H1 (cell line): Measurements from ENCODE around the gene CAMKK1. TPM values are rescaled to one million over a fixed set of nuclear protein-coding genes. Genes with fewer than 3 reads are reported as not detected.

Experiments
- CTCF ChIA-PET: fragments of 300-600 bp; sonication (Branson Sonifier 250); formaldehyde crosslinking; loops from one replicate; lab custom pipeline; 2021; ENCODE audit not compliant: partially characterized antibody; lab: Charles Lee
- POLR2A ChIA-PET: fragments of 300-600 bp; sonication (Branson Sonifier 250); formaldehyde crosslinking; loops from one replicate; lab custom pipeline; 2021; ENCODE audit warnings: inconsistent platforms; ENCODE audit not compliant: partially characterized antibody; lab: Charles Lee
- DNase-seq, 2 experiments: peaks; one replicate each; pipeline versions ENCODE4 v3.0.0 to v3.0.0-alpha.2; 2010 to 2022; ENCODE audit warnings: low spot score in 2 of 2, low read depth in 1 of 2, mixed read lengths in 1 of 2
- FAIRE-seq: peaks from 2 replicates; lab custom pipeline; 2011; peaks lifted over from hg19 to GRCh38; lab: Jason Lieb, UNC
- H2AFZ ChIP-seq: 2 replicates; pipeline ENCODE4 v1.8.1; 2012; ENCODE audit warnings: low read length, inconsistent platforms
- H2AK5ac ChIP-seq: 2 replicates; pipeline ENCODE4 v1.6.1; 2013; ENCODE audit warnings: low read depth, low read length
- H2BK120ac ChIP-seq: replicated peaks from 2 replicates; pipeline ENCODE3; 2013; ENCODE audit warnings: low read depth, low read length, inconsistent platforms
- H2BK12ac ChIP-seq: 2 replicates; pipeline ENCODE4 v1.6.1; 2013; ENCODE audit warnings: low read depth, low read length
- H2BK15ac ChIP-seq: 2 replicates; pipeline ENCODE4 v1.6.1; 2013; ENCODE audit warnings: low read length
- H2BK20ac ChIP-seq: 2 replicates; pipeline ENCODE4 v1.6.1; 2013; ENCODE audit warnings: low read length
- H2BK5ac ChIP-seq: 2 replicates; pipeline ENCODE4 v1.6.1; 2013; ENCODE audit warnings: low read depth, low read length
- H3K14ac ChIP-seq: 2 replicates; pipeline ENCODE4 v1.6.1; 2013; ENCODE audit warnings: inconsistent platforms; ENCODE audit not compliant: insufficient read length
- H3K18ac ChIP-seq: 2 replicates; pipeline ENCODE4 v1.6.1; 2013; ENCODE audit warnings: low read length; ENCODE audit errors: extremely low read depth
- H3K23ac ChIP-seq: 2 replicates; pipeline ENCODE4 v1.6.1; 2013; ENCODE audit warnings: inconsistent platforms; ENCODE audit not compliant: insufficient read length
- H3K23me2 ChIP-seq: 2 replicates; pipeline ENCODE4 v1.6.1; 2013; ENCODE audit warnings: low read depth, low read length
- H3K27ac ChIP-seq: 2 replicates; pipeline ENCODE4 v1.6.1; 2011; ENCODE audit warnings: low read depth, low read length, inconsistent platforms
- H3K27me3 ChIP-seq, 4 experiments: replicated peaks in 1 of 4; 1 replicate in 1 of 4; 2 replicates in 3 of 4; pipeline versions ENCODE4 v1.6.1 to v1.8.1; 2011 to 2013; ENCODE audit warnings: low read length in 3 of 4, mild to moderate bottlenecking in 3 of 4, inconsistent platforms in 2 of 4, mixed read lengths in 2 of 4, moderate library complexity in 1 of 4; ENCODE audit not compliant: control insufficient read depth in 3 of 4, insufficient read depth in 3 of 4; ENCODE audit errors: extremely low read depth in 1 of 4
- H3K36me3 ChIP-seq, 4 experiments: 2 replicates each; pipeline versions ENCODE4 v1.6.1 to v1.8.1; 2011 to 2013; ENCODE audit warnings: mild to moderate bottlenecking in 4 of 4, low read length in 3 of 4, moderate library complexity in 2 of 4, control low read depth in 1 of 4, inconsistent platforms in 1 of 4; ENCODE audit not compliant: insufficient read depth in 4 of 4, control insufficient read depth in 2 of 4
- H3K4ac ChIP-seq: replicated peaks from 2 replicates; pipeline ENCODE3; 2013; ENCODE audit warnings: low read length, low read depth, mixed read lengths, inconsistent platforms; ENCODE audit not compliant: insufficient read length
- H3K4me1 ChIP-seq, 4 experiments: replicated peaks in 1 of 4; 1 replicate in 1 of 4; 2 replicates in 3 of 4; pipeline versions ENCODE4 v1.6.1 to v1.8.1; 2011 to 2013; ENCODE audit warnings: low read length in 3 of 4, inconsistent platforms in 2 of 4, mixed read lengths in 1 of 4; ENCODE audit not compliant: insufficient read depth in 4 of 4, control insufficient read depth in 3 of 4
- H3K4me2 ChIP-seq, 2 experiments: 2 replicates each; pipeline versions ENCODE4 v1.6.1 to v1.8.1; 2011 to 2013; ENCODE audit warnings: low read depth in 2 of 2, low read length in 2 of 2, control low read depth in 1 of 2, inconsistent platforms in 1 of 2, mild to moderate bottlenecking in 1 of 2; ENCODE audit not compliant: insufficient read depth in 1 of 2
- H3K4me3 ChIP-seq, 4 experiments: fragments of 200-600, 300-600 bp in 1 of 4; sonication (generic), shearing (Covaris generic), sonication (Bioruptor Twin) in 1 of 4; 2 replicates each; pipeline versions ENCODE4 v1.5.1 to v1.8.1; 2011 to 2016; ENCODE audit warnings: low read length in 4 of 4, low read depth in 3 of 4, control low read depth in 2 of 4, inconsistent platforms in 2 of 4, mild to moderate bottlenecking in 2 of 4, mixed read lengths in 1 of 4, moderate library complexity in 1 of 4; ENCODE audit not compliant: insufficient read depth in 2 of 4; ENCODE audit errors: extremely low read depth in 1 of 4
- H3K56ac ChIP-seq: replicated peaks from 2 replicates; pipeline ENCODE3; 2013; ENCODE audit warnings: low read depth, mild to moderate bottlenecking, mixed read lengths, low read length, inconsistent platforms; ENCODE audit not compliant: insufficient read length
- H3K79me1 ChIP-seq: 2 replicates; pipeline ENCODE4 v1.6.1; 2013; ENCODE audit warnings: low read depth, low read length, control low read depth
- H3K79me2 ChIP-seq, 2 experiments: 2 replicates each; pipeline versions ENCODE4 v1.6.1 to v1.8.1; 2012 to 2013; ENCODE audit warnings: low read length in 2 of 2, mild to moderate bottlenecking in 2 of 2, inconsistent platforms in 1 of 2; ENCODE audit not compliant: insufficient read depth in 2 of 2, control insufficient read depth in 1 of 2
- H3K9ac ChIP-seq, 4 experiments: replicated peaks in 1 of 4; 1 replicate in 1 of 4; 2 replicates in 3 of 4; pipeline versions ENCODE4 v1.6.1 to v1.8.1; 2011 to 2013; ENCODE audit warnings: low read depth in 3 of 4, low read length in 3 of 4, control low read depth in 2 of 4, mild to moderate bottlenecking in 2 of 4, moderate library complexity in 2 of 4, inconsistent platforms in 1 of 4; ENCODE audit errors: extremely low read depth in 1 of 4
- H3K9me3 ChIP-seq, 2 experiments: 2 replicates each; pipeline versions ENCODE4 v1.6.1 to v1.8.1; 2012 to 2013; ENCODE audit warnings: mild to moderate bottlenecking in 2 of 2, moderate library complexity in 2 of 2, control low read depth in 1 of 2, inconsistent platforms in 1 of 2, low read depth in 1 of 2, low read length in 1 of 2, mixed read lengths in 1 of 2; ENCODE audit not compliant: insufficient read depth in 2 of 2
- H4K20me1 ChIP-seq, 2 experiments: replicated peaks in 1 of 2; 2 replicates each; pipeline versions ENCODE3 to v1.8.1; 2011 to 2013; ENCODE audit warnings: inconsistent platforms in 2 of 2, low read length in 2 of 2, mild to moderate bottlenecking in 1 of 2; ENCODE audit not compliant: insufficient read depth in 2 of 2, control insufficient read depth in 1 of 2
- H4K5ac ChIP-seq: 2 replicates; pipeline ENCODE4 v1.6.1; 2013; ENCODE audit warnings: low read length, low read depth, mixed read lengths, inconsistent platforms; ENCODE audit not compliant: insufficient read length
- H4K8ac ChIP-seq: 2 replicates; pipeline ENCODE4 v1.8.0; 2013; ENCODE audit warnings: mild to moderate bottlenecking, moderate library complexity, low read length, inconsistent platforms; ENCODE audit not compliant: insufficient read depth; ENCODE audit errors: extremely low read depth
- H4K91ac ChIP-seq: replicated peaks from 2 replicates; pipeline ENCODE3; 2013; ENCODE audit warnings: low read length, mixed read lengths, inconsistent platforms; ENCODE audit not compliant: insufficient read length
- HDAC6 ChIP-seq: IDR thresholded peaks from one replicate; pipeline ENCODE4 v1.7.1; 2012; ENCODE audit warnings: low read depth, mild to moderate bottlenecking, inconsistent platforms, low read length, moderate library complexity
- SP1 ChIP-seq: IDR thresholded peaks from 2 replicates; pipeline ENCODE4 v1.6.1; 2011; ENCODE audit warnings: low read depth, low read length
- WGBS, 2 experiments: shearing (Covaris generic) in 1 of 2; methylation state at CpG; one replicate each; pipeline versions ENCODE4 v1.1.6 to v1.1.7; 2013 to 2015; ENCODE audit warnings: low lambda C conversion rate in 2 of 2, mixed read lengths in 2 of 2, inconsistent platforms in 1 of 2, low coverage in 1 of 2, missing lambda C conversion rate in 1 of 2; ENCODE audit not compliant: insufficient replicate concordance in 2 of 2, insufficient coverage in 1 of 2, insufficient read length in 1 of 2; ENCODE audit errors: extremely low coverage in 1 of 2, missing lambda C conversion rate in 1 of 2; 5-methylcytosine and 5-hydroxymethylcytosine counted together
- polyA plus RNA-seq, 7 experiments: library from polyadenylated mRNA; depleted of rRNA in 3 of 7; stranded (reverse) in 5 of 7; unstranded in 2 of 7; fragments of >200 nt in 5 of 7; fragments of 200-250 nt in 2 of 7; gene quantifications; 1 replicate in 5 of 7; 2 replicates in 1 of 7; 4 replicates in 1 of 7; pipeline versions ENCODE4 v1.2.1 to v1.2.3, GENCODE V29; 2011 to 2013; ENCODE audit warnings: missing spikeins in 2 of 7, mixed read lengths in 2 of 7
- total RNA-seq: library from RNA; stranded (reverse); fragmentation: NEBNext Ultra II Directional; extraction: Animal tissue kit (Norgen Biotek cat#: 25700); gene quantifications from 2 replicates; pipeline ENCODE4 v1.2.1, GENCODE V29; 2021
- TF ChIP-seq, protein P1 (sequence below), 3 experiments: IDR thresholded peaks; 1 replicate in 2 of 3; 2 replicates in 1 of 3; pipeline versions ENCODE4 v1.5.1 to v1.6.1; 2011; ENCODE audit warnings: low read length in 3 of 3, mild to moderate bottlenecking in 3 of 3, inconsistent platforms in 2 of 3, low read depth in 1 of 3, moderate library complexity in 1 of 3; ENCODE audit not compliant: insufficient read depth in 1 of 3; ENCODE audit errors: control extremely low read depth in 1 of 3

CAMKK1 gene
- total and polyA plus RNA-seq, 2 of the 8 experiments (the other 6 are each of a cell fraction or from before 2014, with no cell fraction given), result 7.1 to 7.6 TPM

DNA sequence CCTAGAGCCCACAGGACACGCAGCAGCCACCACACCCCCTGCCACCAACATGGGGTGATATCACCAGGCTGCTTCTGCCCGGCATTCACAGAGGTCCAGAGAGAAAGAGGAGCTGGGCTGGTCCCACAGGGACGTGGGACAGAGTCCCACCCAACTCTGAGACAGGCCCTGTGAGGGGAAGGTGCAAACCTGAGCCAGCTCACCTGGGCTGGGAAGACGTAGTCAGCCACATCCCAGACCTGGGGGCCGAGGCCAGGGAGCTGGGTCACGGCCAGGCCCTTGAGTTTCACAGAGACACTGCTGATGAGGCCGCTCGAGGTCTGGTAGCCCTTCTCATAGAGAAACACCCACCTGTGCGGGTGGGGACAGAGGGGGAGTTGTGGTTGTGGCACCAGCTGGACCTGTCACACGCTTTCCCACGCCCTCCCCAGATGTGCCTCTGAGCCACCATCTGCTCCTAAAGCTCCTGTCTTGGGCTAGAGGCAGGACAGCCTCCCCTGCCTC, 12.2 kb upstream of the CAMKK1 start:
- H3K4me2 ChIP-seq, result no peak overlapping the region; a peak in 1 of 4 replicates
- POLR2A ChIA-PET, result interaction anchor here (0.6 to 3.8 kb wide), 3 partner anchors 11 to 60 kb away, joined by 3 to 22 read pairs (median 6); partner anchors contain the start of genes CAMKK1 and NCBP3

More for the DNA sequence above, 12.2 kb upstream of the CAMKK1 start:
- FAIRE-seq (no peak), DNase-seq (no peak)
- H3K79me1 ChIP-seq, result no peaks in the 10 kb centered on the region
- peak overlapping the region; percentile 90; the same call in 1 of the 2 replicates for H2BK12ac ChIP-seq
- H3K27ac ChIP-seq, result no peak overlapping the region
- H4K8ac ChIP-seq, result no peak overlapping the region; the same call in 1 of the 2 replicates
- peak overlapping the region; percentile 81; the same call in 1 of the 2 replicates for H2BK15ac ChIP-seq
- no peak overlapping the region for H2AFZ ChIP-seq
- 0 out of 8 replicates have a peak, but pooled peaks cover 0 to 2% (median 0%) of the 10 kb centered on the region in 4 experiments for H3K36me3 ChIP-seq
- no peak overlapping the region for H4K5ac ChIP-seq
- H3K4me3 ChIP-seq, result no peak overlapping the region
- CTCF ChIA-PET, result interaction anchor here (0.9 to 13.2 kb wide), 8 partner anchors 9 to 168 kb away, joined by 3 to 131 read pairs (median 18); partner anchors contain the start of genes CAMKK1 and NCBP3
- no peaks in the 10 kb centered on the region for H4K20me1 ChIP-seq
- H3K9ac ChIP-seq, result no peak overlapping the region
- peak overlapping the region; percentile 75 for H4K91ac ChIP-seq
- TF ChIP-seq, protein P1, sequence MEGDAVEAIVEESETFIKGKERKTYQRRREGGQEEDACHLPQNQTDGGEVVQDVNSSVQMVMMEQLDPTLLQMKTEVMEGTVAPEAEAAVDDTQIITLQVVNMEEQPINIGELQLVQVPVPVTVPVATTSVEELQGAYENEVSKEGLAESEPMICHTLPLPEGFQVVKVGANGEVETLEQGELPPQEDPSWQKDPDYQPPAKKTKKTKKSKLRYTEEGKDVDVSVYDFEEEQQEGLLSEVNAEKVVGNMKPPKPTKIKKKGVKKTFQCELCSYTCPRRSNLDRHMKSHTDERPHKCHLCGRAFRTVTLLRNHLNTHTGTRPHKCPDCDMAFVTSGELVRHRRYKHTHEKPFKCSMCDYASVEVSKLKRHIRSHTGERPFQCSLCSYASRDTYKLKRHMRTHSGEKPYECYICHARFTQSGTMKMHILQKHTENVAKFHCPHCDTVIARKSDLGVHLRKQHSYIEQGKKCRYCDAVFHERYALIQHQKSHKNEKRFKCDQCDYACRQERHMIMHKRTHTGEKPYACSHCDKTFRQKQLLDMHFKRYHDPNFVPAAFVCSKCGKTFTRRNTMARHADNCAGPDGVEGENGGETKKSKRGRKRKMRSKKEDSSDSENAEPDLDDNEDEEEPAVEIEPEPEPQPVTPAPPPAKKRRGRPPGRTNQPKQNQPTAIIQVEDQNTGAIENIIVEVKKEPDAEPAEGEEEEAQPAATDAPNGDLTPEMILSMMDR (IDR thresholded peaks at IDR 0.05; ENCODE audit: control extremely low read depth in 1 of 3, insufficient read depth in 1 of 3, low read depth in 1 of 3, low read length in 3 of 3), result 0 out of 4 replicates have a peak, but pooled peaks of 1 of the 3 experiments have one; percentile 2
- TF ChIP-seq HDAC6 (no peak), SP1 (no peak)
- no peaks in the 10 kb centered on the region for H3K27me3 ChIP-seq
- peak overlapping the region; percentile 95 for H3K18ac ChIP-seq
- H2BK120ac ChIP-seq, result no peak overlapping the region
- H3K79me2 ChIP-seq, result no peaks in the 10 kb centered on the region
- peak overlapping the region; percentile 69; the same call in 1 of the 2 replicates for H2AK5ac ChIP-seq
- WGBS, 2 experiments, result 74% methylated on average over 11 of the region's 11 CpGs; no CpG with 5 or more reads in 1 of the 2 experiments
- H3K14ac ChIP-seq, result no peak overlapping the region
- peaks cover 5% of the 10 kb centered on the region; the same call in 1 of the 2 replicates for H3K23me2 ChIP-seq
- H2BK5ac ChIP-seq, result peak overlapping the region; percentile 96; the same call in 1 of the 2 replicates
- no peak overlapping the region for H3K56ac ChIP-seq
- peaks cover 0 to 31% (median 25%) of the 10 kb centered on the region in 4 experiments; a peak in 6 of 7 replicates for H3K4me1 ChIP-seq
- peak overlapping the region; percentile 66 for H3K4ac ChIP-seq
- no peaks in the 10 kb centered on the region for H3K9me3 ChIP-seq
- H3K23ac ChIP-seq, result no peak overlapping the region
- peak overlapping the region; percentile 86; the same call in 1 of the 2 replicates for H2BK20ac ChIP-seq
